ENCODE data around the gene CPA1. TPM values are rescaled to one million over a fixed set of nuclear protein-coding genes. Genes with fewer than 3 reads are reported as not detected.
A peak's percentile ranks its signal among the peaks of the same experiment; 100 is the strongest.

The CPA1 gene
- not detected in 2 replicates for total RNA-seq (2022)
- not detected for Bru-seq, nascent RNA
- percentile 9 among the genes with signal in this experiment for BruChase-seq, experiment 1, labeled RNA remaining after a 2-hour chase
- BruChase-seq, experiment 2, labeled RNA remaining after a 6-hour chase: not detected
- long read RNA-seq: 0 reads

DNA sequence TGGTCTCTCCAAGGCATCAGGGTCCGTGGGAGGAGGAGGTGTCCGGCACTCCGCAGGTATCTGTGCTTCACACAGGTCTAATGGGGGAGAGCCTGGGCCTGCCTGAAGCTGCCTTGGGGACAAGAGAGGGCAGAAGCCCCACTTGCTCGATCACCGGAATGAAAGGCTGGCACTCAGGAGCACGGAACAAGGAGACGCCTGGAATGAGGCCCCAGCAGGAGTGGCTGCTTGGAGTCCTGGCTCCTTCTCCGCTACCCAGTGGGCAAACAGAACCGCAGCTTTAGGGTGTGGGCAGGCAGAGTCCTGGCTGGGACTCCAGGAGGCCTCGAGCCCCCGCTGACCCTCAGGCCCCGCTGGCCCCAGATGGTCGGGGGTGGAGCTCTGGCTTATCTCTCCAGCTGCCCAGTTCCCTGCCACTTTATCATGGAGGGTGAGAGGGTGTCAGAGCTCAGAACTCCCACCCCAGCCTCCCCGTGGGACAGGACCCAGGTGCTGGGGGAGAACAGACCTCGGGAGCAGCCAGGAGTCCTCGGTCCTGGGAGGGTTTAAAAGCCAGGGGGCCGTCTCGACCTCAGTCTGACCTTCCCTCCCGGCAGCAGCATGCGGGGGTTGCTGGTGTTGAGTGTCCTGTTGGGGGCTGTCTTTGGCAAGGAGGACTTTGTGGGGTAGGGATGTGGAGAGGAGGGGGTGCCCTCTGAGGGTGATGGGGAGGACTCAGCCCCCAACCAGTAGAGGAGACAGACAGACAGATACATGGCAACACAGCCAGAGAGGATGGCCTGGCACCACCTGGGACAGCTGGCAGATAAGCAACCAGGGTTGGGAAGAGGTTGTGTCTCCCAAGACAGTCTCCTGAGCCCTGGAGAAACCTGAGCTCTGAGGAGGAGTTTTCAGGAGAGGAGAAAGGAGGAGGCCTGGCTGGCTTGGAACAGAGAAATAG is at the start of gene CPA1:
Gene CPA1, plus strand, starts transcription at position 574 of the 940 bp plus-strand sequence. Its CDS starts 27 bp downstream, at position 601.
- no TSS peak for BruUV-seq (replicated peaks)
- no peak within 1 kb of the TSS for H3K4me3 Mint-ChIP-seq (ENCODE audit: unreplicated experiment)
- intact Hi-C loops (cut with micrococcal nuclease; ENCODE audit: unreplicated experiment): no loop called here
- no peak for DNase-seq
- no peaks in the 10 kb centered on the region for H3K36me3 Mint-ChIP-seq (ENCODE audit: insufficient read depth, unreplicated experiment)
- peaks cover 13% of the 10 kb centered on the region for H3K9me3 Mint-ChIP-seq (ENCODE audit: unreplicated experiment)
- Histone ChIP-seq H3K4me1 (no peaks in the 10 kb centered on the region), H3K36me3 (ENCODE audit: control insufficient read depth, insufficient read depth, low read length) (no peaks in the 10 kb centered on the region), H3K27me3 (replicated peaks; ENCODE audit: control insufficient read depth, insufficient read depth, low read length) (no peaks in the 10 kb centered on the region), H3K9me3 (peaks cover 11% of the 10 kb centered on the region), H3K4me3 (ENCODE audit: low read depth, low read length) (no peak within 1 kb of the TSS)
- no peaks in the 10 kb centered on the region for H3K27me3 Mint-ChIP-seq (ENCODE audit: insufficient read depth, unreplicated experiment)
- peak within 1 kb of the TSS; percentile 9 for H3K27ac Mint-ChIP-seq (ENCODE audit: unreplicated experiment)
- CTCF ChIA-PET: no interaction called here
- TF ChIP-seq, protein P1, sequence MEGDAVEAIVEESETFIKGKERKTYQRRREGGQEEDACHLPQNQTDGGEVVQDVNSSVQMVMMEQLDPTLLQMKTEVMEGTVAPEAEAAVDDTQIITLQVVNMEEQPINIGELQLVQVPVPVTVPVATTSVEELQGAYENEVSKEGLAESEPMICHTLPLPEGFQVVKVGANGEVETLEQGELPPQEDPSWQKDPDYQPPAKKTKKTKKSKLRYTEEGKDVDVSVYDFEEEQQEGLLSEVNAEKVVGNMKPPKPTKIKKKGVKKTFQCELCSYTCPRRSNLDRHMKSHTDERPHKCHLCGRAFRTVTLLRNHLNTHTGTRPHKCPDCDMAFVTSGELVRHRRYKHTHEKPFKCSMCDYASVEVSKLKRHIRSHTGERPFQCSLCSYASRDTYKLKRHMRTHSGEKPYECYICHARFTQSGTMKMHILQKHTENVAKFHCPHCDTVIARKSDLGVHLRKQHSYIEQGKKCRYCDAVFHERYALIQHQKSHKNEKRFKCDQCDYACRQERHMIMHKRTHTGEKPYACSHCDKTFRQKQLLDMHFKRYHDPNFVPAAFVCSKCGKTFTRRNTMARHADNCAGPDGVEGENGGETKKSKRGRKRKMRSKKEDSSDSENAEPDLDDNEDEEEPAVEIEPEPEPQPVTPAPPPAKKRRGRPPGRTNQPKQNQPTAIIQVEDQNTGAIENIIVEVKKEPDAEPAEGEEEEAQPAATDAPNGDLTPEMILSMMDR (IDR thresholded peaks at IDR 0.05; ENCODE audit: insufficient read depth in 1 of 2, low read depth in 1 of 2, low read length in 1 of 2, severe bottlenecking in 1 of 2, unreplicated experiment in 1 of 2): no peak
- POLR2A ChIA-PET: no interaction called here
- no peaks in the 10 kb centered on the region for H3K4me1 Mint-ChIP-seq (ENCODE audit: low read depth, unreplicated experiment)

DNA sequence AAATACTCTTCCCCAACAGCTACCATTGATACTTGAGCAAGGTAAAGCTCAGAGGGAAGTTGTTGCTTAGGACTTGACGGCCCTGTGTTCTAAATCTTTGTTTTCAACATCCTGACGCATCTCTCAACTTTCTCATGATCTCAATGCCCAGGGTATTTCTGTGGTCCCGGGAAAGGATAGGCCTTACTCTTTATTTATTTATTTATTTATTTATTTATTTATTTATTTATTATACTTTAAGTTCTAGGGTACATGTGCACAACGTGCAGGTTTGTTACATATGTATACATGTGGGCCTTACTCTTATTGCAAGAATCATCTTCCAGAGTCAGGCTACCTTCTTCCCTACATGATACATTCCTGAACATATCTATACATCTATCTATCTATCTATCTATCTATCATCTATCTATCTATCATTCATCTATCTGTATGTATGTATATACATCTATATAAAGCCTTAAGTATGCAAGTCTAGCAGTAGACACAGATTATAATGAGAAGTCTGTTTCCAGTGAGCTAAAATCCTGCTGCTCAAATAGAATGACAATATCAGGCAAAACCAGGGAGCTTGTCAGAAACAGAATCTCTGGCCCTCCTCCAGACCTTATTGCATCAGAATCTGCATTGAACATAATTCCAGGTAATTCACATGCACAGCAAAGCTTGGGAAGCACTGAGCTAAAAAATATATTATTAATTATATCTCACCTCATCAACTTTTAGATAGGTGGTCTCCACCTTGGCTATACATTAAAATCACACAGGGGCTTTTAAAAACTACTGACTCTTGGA is 47.8 kb upstream of the CPA1 start:
- no peaks in the 10 kb centered on the region for H3K36me3 Mint-ChIP-seq (ENCODE audit: insufficient read depth, unreplicated experiment)
- POLR2A ChIA-PET: no interaction called here
- BruUV-seq (replicated peaks): no TSS peak
- peaks cover 17% of the 10 kb centered on the region for H3K4me1 Mint-ChIP-seq (ENCODE audit: low read depth, unreplicated experiment)
- intact Hi-C loops (cut with micrococcal nuclease; ENCODE audit: unreplicated experiment): no loop called here
- no peak for DNase-seq
- Histone ChIP-seq H3K4me1 (peaks cover 9% of the 10 kb centered on the region), H3K36me3 (ENCODE audit: control insufficient read depth, insufficient read depth, low read length) (no peaks in the 10 kb centered on the region), H3K9me3 (no peaks in the 10 kb centered on the region), H3K27me3 (replicated peaks; ENCODE audit: control insufficient read depth, insufficient read depth, low read length) (no peaks in the 10 kb centered on the region), H3K4me3 (ENCODE audit: low read depth, low read length) (no peak overlapping the region)
- TF ChIP-seq, protein P1 (IDR thresholded peaks at IDR 0.05; ENCODE audit: insufficient read depth in 1 of 2, low read depth in 1 of 2, low read length in 1 of 2, severe bottlenecking in 1 of 2, unreplicated experiment in 1 of 2): no peak
- no peaks in the 10 kb centered on the region for H3K27me3 Mint-ChIP-seq (ENCODE audit: insufficient read depth, unreplicated experiment)
- no peak overlapping the region for H3K4me3 Mint-ChIP-seq (ENCODE audit: unreplicated experiment)
- CTCF ChIA-PET: no interaction called here
- no peak overlapping the region for H3K27ac Mint-ChIP-seq (ENCODE audit: unreplicated experiment)
- H3K9me3 Mint-ChIP-seq (ENCODE audit: unreplicated experiment): no peaks in the 10 kb centered on the region

DNA sequence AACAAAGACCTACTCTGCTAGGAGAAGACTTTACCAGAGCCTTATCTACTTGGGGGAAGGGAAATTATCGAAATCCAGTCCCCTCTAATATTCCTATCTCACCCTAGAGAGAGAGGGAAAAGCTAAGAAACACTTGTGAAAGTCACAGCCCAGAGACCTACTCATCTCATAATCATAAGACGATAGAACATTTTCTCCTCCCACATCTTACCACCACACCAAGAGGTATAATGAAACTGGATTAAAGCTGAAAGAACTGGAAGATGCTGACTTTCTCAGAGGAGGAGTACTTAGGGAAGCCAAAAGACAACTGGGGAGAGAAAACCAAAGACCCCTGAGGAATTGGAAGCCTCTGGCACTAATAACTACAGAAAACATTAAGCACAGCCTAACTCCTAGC is 46.5 kb upstream of the CPA1 start:
- peaks cover 9% of the 10 kb centered on the region for H3K4me1 ChIP-seq
- Mint-ChIP-seq H3K4me3 (ENCODE audit: unreplicated experiment) (no peak overlapping the region), H3K4me1 (ENCODE audit: low read depth, unreplicated experiment) (peaks cover 17% of the 10 kb centered on the region), H3K27me3 (ENCODE audit: insufficient read depth, unreplicated experiment) (no peaks in the 10 kb centered on the region), H3K9me3 (ENCODE audit: unreplicated experiment) (no peaks in the 10 kb centered on the region), H3K27ac (ENCODE audit: unreplicated experiment) (no peak overlapping the region), H3K36me3 (ENCODE audit: insufficient read depth, unreplicated experiment) (no peaks in the 10 kb centered on the region)
- H3K9me3 ChIP-seq: no peaks in the 10 kb centered on the region
- intact Hi-C loops (cut with micrococcal nuclease; ENCODE audit: unreplicated experiment): no loop called here
- BruUV-seq (replicated peaks): no TSS peak
- H3K36me3 ChIP-seq (ENCODE audit: control insufficient read depth, insufficient read depth, low read length): no peaks in the 10 kb centered on the region
- H3K4me3 ChIP-seq (ENCODE audit: low read depth, low read length): no peak overlapping the region
- TF ChIP-seq, protein P1 (IDR thresholded peaks at IDR 0.05; ENCODE audit: insufficient read depth in 1 of 2, low read depth in 1 of 2, low read length in 1 of 2, severe bottlenecking in 1 of 2, unreplicated experiment in 1 of 2): no peak
- ChIA-PET POLR2A (no interaction called here), CTCF (no interaction called here)
- H3K27me3 ChIP-seq (replicated peaks; ENCODE audit: control insufficient read depth, insufficient read depth, low read length): no peaks in the 10 kb centered on the region
- no peak for DNase-seq
